ENCODE results near the gene BLM. TPM values are rescaled to one million over a fixed set of nuclear protein-coding genes. Genes with fewer than 3 reads are reported as not detected.

Gene BLM
- total RNA-seq, 1 experiment from 2014 or later = 33.5 TPM

DNA sequence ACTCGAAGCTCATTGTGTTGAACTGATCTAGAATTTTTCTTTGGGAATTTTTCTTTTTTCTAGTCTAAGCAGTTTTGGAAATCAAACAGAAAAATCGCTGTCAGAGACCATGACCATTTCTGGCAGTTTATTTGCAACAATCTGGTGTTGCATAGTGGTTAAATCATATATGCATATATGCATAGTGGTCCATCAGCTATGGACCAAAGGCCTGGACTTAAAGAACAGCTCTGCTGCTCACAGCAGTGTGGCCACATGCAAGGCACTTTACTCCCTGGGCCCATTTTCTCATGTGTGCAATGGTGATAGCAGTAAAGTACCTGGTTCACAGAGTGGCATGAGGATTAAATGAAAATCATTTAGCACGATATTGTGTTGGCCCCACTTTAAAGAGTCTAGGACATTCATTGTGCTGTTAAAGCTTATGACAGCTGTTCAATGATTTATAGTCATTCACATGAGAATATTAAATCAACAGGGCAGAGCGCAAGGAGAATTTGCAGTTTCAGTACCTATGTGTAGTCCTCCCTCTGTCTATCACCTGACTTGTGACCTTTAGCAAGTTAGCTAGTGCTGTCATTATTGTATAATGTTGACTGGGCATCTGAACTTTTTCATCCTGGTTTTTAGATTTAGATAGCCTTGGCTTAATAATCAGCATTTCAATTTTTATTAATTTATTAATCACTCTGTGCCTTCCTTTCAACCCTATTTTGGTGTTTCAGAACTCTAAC lies 46.4 kb downstream of the BLM start:
- no peak overlapping the region for H2AFZ ChIP-seq (ENCODE audit: low read length)
- H3K9me2 ChIP-seq (replicated peaks; ENCODE audit: insufficient read depth, low read length) = no peaks in the 10 kb centered on the region
- no peaks in the 10 kb centered on the region for H3K9me3 ChIP-seq (ENCODE audit: low read length)
- no peak overlapping the region for H3K4me3 ChIP-seq (ENCODE audit: low read length)
- H4K20me1 ChIP-seq (ENCODE audit: insufficient read depth, low read depth, low read length) = no peaks in the 10 kb centered on the region
- no peak for DNase-seq
- no peak overlapping the region for H3K27ac ChIP-seq (ENCODE audit: low read length)
- H3K9ac ChIP-seq (ENCODE audit: low read length) = no peak overlapping the region
- peaks cover 23% of the 10 kb centered on the region for H3K4me1 ChIP-seq (ENCODE audit: low read length)
- no peak overlapping the region for H3K4me2 ChIP-seq (ENCODE audit: low read depth, low read length, poor library complexity, severe bottlenecking)
- peaks cover 52% of the 10 kb centered on the region for H3K36me3 ChIP-seq (ENCODE audit: insufficient read depth, low read length)
- 0 out of 2 replicates have a peak, but pooled peaks cover 2% of the 10 kb centered on the region for H3K79me2 ChIP-seq (ENCODE audit: low read length)
- no peaks in the 10 kb centered on the region for H3K27me3 ChIP-seq (ENCODE audit: low read length)

DNA sequence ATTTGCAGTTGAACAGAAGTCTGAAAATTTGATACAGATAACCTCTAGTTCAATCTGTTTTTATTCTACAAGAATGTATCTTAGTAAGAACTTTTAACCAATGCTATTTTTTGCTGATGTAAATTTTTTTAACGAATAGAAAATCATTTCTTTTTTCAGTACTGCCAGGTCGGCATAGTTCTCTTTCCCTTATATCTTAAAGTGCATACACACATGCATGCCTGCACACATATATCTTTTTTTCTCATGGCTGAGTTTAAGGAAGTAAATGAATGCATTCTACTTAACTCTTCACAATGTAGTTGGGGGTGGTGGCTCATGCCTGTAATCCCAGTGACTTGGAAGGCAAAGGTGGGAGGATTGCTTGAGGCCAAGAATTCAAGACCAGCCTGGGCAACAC lies 48.4 kb downstream of the BLM start:
- Histone ChIP-seq H3K36me3 (ENCODE audit: insufficient read depth, low read length) (peaks cover 53% of the 10 kb centered on the region), H3K9me3 (ENCODE audit: low read length) (no peaks in the 10 kb centered on the region), H4K20me1 (ENCODE audit: insufficient read depth, low read depth, low read length) (no peaks in the 10 kb centered on the region), H3K4me1 (ENCODE audit: low read length) (peaks cover 23% of the 10 kb centered on the region), H3K9ac (ENCODE audit: low read length) (no peak overlapping the region), H3K79me2 (ENCODE audit: low read length) (0 out of 2 replicates have a peak, but pooled peaks cover 2% of the 10 kb centered on the region), H3K4me2 (ENCODE audit: low read depth, low read length, poor library complexity, severe bottlenecking) (peak overlapping the region; percentile 43), H3K9me2 (replicated peaks; ENCODE audit: insufficient read depth, low read length) (no peaks in the 10 kb centered on the region), H3K27me3 (ENCODE audit: low read length) (no peaks in the 10 kb centered on the region), H3K4me3 (ENCODE audit: low read length) (no peak overlapping the region), H2AFZ (ENCODE audit: low read length) (no peak overlapping the region), H3K27ac (ENCODE audit: low read length) (peak overlapping the region; percentile 83)
- peak; percentile 55 for DNase-seq

DNA sequence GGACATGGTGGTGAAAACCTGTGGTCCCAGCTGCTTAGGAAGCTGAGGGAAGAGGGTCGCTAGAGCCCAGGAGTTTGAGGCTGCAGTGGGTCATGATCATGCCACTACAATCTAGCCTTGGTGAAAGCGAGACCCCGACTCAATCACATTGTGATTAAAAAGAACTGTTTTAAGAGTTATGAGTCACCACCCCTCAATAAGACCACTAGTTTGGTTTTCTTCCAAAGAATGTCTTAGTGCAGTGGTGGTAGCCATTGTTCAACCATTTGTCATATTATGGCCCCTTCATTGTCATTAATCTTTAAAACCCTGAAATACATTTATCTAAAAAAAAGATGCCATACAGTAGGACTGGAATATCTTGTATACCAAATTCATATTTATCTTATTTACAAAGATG lies 48.8 kb downstream of the BLM start:
- Histone ChIP-seq H3K79me2 (ENCODE audit: low read length) (0 out of 2 replicates have a peak, but pooled peaks cover 2% of the 10 kb centered on the region), H3K36me3 (ENCODE audit: insufficient read depth, low read length) (peaks cover 53% of the 10 kb centered on the region), H3K9ac (ENCODE audit: low read length) (no peak overlapping the region)

DNA sequence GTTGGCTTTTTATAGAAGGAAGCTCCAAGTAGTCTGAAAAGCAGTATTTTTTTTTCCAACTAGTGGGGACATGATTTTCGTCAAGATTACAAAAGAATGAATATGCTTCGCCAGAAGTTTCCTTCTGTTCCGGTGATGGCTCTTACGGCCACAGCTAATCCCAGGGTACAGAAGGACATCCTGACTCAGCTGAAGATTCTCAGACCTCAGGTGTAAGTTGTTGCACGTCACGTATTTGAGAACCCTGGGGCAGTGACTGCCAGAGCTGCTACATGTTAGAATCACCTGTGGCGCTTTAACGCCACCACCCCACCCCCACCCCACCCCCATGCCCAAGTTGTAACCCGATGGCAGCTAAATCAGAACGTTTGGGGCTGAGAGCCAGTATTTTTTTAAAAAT lies 52.2 kb downstream of the BLM start:
- Histone ChIP-seq H3K79me2 (ENCODE audit: low read length) (no peaks in the 10 kb centered on the region), H3K9me3 (ENCODE audit: low read length) (no peaks in the 10 kb centered on the region), H3K4me3 (ENCODE audit: low read length) (no peak overlapping the region), H3K36me3 (ENCODE audit: insufficient read depth, low read length) (peaks cover 28% of the 10 kb centered on the region), H3K27ac (ENCODE audit: low read length) (no peak overlapping the region), H3K9ac (ENCODE audit: low read length) (no peak overlapping the region), H3K27me3 (ENCODE audit: low read length) (no peaks in the 10 kb centered on the region), H3K4me1 (ENCODE audit: low read length) (peaks cover 25% of the 10 kb centered on the region), H2AFZ (ENCODE audit: low read length) (no peak overlapping the region), H3K9me2 (replicated peaks; ENCODE audit: insufficient read depth, low read length) (no peaks in the 10 kb centered on the region), H3K4me2 (ENCODE audit: low read depth, low read length, poor library complexity, severe bottlenecking) (no peak overlapping the region), H4K20me1 (ENCODE audit: insufficient read depth, low read depth, low read length) (no peaks in the 10 kb centered on the region)
- no peak for DNase-seq

More for the DNA sequence above, 48.8 kb downstream of the BLM start:
- Histone ChIP-seq H3K27ac (ENCODE audit: low read length) (peak overlapping the region; percentile 83), H3K9me2 (replicated peaks; ENCODE audit: insufficient read depth, low read length) (no peaks in the 10 kb centered on the region), H3K4me1 (ENCODE audit: low read length) (peaks cover 23% of the 10 kb centered on the region), H3K9me3 (ENCODE audit: low read length) (no peaks in the 10 kb centered on the region), H4K20me1 (ENCODE audit: insufficient read depth, low read depth, low read length) (no peaks in the 10 kb centered on the region), H2AFZ (ENCODE audit: low read length) (no peak overlapping the region), H3K4me3 (ENCODE audit: low read length) (no peak overlapping the region), H3K4me2 (ENCODE audit: low read depth, low read length, poor library complexity, severe bottlenecking) (peak overlapping the region; percentile 43), H3K27me3 (ENCODE audit: low read length) (no peaks in the 10 kb centered on the region)
- no peak for DNase-seq

DNA sequence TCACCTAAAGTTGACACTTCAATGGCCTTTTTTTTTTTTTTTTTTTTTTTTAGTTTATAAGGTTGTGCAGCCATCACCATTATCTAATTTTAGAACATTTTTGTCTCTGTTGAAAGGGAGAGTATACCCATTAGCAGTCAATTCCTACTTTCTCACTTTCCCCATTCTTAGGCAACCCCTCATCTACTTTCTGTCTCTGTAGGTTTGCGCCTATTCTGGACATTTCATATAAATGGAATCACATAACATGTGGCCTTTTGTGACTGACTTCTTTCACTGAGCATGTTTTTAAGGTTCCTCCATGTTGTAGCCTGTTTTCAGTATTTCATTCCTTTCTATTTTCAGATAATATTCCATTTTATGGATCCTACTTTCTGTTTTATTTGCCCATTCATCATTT lies 56.3 kb downstream of the BLM start:
- Histone ChIP-seq H3K9ac (ENCODE audit: low read length) (no peak overlapping the region), H3K36me3 (ENCODE audit: insufficient read depth, low read length) (peaks cover 26% of the 10 kb centered on the region; the same call in 1 of the 2 replicates), H3K79me2 (ENCODE audit: low read length) (no peaks in the 10 kb centered on the region), H3K27me3 (ENCODE audit: low read length) (no peaks in the 10 kb centered on the region), H3K4me3 (ENCODE audit: low read length) (no peak overlapping the region), H3K9me2 (replicated peaks; ENCODE audit: insufficient read depth, low read length) (no peaks in the 10 kb centered on the region), H4K20me1 (ENCODE audit: insufficient read depth, low read depth, low read length) (no peaks in the 10 kb centered on the region), H3K9me3 (ENCODE audit: low read length) (no peaks in the 10 kb centered on the region), H3K27ac (ENCODE audit: low read length) (no peak overlapping the region), H2AFZ (ENCODE audit: low read length) (no peak overlapping the region), H3K4me1 (ENCODE audit: low read length) (peaks cover 10% of the 10 kb centered on the region), H3K4me2 (ENCODE audit: low read depth, low read length, poor library complexity, severe bottlenecking) (no peak overlapping the region)
- no peak for DNase-seq

DNA sequence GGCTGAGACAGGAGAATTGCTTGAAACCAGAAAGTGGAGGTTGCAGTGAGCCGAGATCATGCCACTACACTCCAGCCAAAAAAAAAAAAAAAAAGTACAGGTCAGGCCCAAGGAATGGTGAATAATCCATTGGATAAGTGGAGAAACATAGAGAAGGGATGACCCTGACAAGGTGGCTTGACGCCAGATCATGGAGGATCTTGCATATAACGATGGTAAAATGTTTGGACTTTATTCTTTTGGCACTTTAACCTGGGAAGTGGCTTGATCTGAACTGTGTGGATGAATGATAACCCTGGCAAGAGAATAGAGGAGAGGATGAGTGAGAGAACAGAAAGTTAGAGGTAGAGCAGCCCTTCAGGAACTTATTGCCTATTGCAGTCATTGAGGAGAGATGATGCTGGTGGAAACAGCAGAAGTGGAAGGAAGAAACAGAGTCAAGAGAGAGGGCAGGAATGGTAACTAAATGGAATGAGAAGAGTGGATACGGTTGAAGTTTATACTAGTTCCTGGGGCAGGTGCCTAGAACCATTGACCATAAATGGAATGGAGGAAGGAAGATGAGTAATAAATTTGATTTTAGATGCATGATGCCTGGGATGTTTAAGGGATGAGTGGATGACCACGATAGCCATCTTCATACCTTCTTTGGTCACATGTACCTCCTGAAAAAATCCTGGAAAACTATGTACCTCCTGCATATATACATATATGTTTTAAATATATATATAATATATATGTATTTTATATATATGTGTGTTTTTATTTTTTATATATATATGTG lies 57.8 kb downstream of the BLM start:
- H4K20me1 ChIP-seq (ENCODE audit: insufficient read depth, low read depth, low read length) = no peaks in the 10 kb centered on the region
- no peak for DNase-seq
- no peak overlapping the region for H3K4me2 ChIP-seq (ENCODE audit: low read depth, low read length, poor library complexity, severe bottlenecking)
- H3K27ac ChIP-seq (ENCODE audit: low read length) = no peak overlapping the region
- peaks cover 10% of the 10 kb centered on the region for H3K4me1 ChIP-seq (ENCODE audit: low read length)
- H2AFZ ChIP-seq (ENCODE audit: low read length) = no peak overlapping the region
- H3K4me3 ChIP-seq (ENCODE audit: low read length) = no peak overlapping the region
- no peaks in the 10 kb centered on the region for H3K9me2 ChIP-seq (replicated peaks; ENCODE audit: insufficient read depth, low read length)
- H3K27me3 ChIP-seq (ENCODE audit: low read length) = no peaks in the 10 kb centered on the region
- no peaks in the 10 kb centered on the region for H3K9me3 ChIP-seq (ENCODE audit: low read length)
- H3K9ac ChIP-seq (ENCODE audit: low read length) = no peak overlapping the region
- H3K79me2 ChIP-seq (ENCODE audit: low read length) = no peaks in the 10 kb centered on the region
- H3K36me3 ChIP-seq (ENCODE audit: insufficient read depth, low read length) = peaks cover 28% of the 10 kb centered on the region; the same call in 1 of the 2 replicates

DNA sequence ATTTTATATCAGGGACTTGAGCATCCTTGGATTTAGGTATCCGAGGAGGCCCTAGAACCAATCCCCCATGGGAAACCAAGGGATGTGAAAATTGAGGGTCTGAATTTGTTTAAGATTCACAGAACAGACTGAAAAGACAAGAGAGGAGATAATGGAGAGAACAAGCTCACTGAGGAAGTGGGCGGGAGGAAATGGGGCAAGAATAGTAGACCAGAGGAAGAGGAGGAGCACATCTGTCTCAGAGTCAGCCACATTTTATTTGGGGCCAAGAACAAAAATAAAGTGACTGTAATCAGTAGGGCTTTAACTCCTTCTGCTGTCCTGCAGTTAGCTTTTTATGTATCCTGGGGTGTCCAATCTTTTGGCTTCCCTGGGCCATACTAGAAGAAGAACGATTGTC lies 63.8 kb downstream of the BLM start:
- no peaks in the 10 kb centered on the region for H3K79me2 ChIP-seq (ENCODE audit: low read length)
- H3K27me3 ChIP-seq (ENCODE audit: low read length) = no peaks in the 10 kb centered on the region
- no peaks in the 10 kb centered on the region for H4K20me1 ChIP-seq (ENCODE audit: insufficient read depth, low read depth, low read length)
- H3K4me1 ChIP-seq (ENCODE audit: low read length) = peaks cover 13% of the 10 kb centered on the region
- H3K27ac ChIP-seq (ENCODE audit: low read length) = no peak overlapping the region
- H3K9me3 ChIP-seq (ENCODE audit: low read length) = no peaks in the 10 kb centered on the region
- H3K9me2 ChIP-seq (replicated peaks; ENCODE audit: insufficient read depth, low read length) = no peaks in the 10 kb centered on the region
- H2AFZ ChIP-seq (ENCODE audit: low read length) = no peak overlapping the region
- no peak overlapping the region for H3K4me3 ChIP-seq (ENCODE audit: low read length)
- peaks cover 32% of the 10 kb centered on the region; the same call in 1 of the 2 replicates for H3K36me3 ChIP-seq (ENCODE audit: insufficient read depth, low read length)
- no peak overlapping the region for H3K4me2 ChIP-seq (ENCODE audit: low read depth, low read length, poor library complexity, severe bottlenecking)
- H3K9ac ChIP-seq (ENCODE audit: low read length) = no peak overlapping the region
- DNase-seq = no peak

DNA sequence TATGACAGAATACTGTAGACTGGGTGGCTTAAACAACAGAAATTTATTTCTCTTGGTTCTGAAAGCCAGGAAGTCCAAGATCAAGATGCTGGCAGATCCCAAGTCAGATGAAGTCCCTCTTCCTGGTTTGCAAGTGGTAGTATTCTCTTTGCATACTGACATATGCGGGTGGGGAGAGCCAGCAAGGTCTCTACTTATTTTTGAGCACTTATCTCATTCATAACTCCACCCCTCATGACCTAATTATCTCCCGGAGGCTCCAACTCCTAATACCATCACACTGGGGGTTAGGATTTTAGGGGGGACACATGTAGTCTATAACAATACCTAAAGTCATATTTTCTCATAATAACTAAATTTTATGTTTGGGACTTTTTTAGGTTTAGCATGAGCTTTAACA lies 65.3 kb downstream of the BLM start:
- Histone ChIP-seq H2AFZ (ENCODE audit: low read length) (no peak overlapping the region), H3K9ac (ENCODE audit: low read length) (no peak overlapping the region), H4K20me1 (ENCODE audit: insufficient read depth, low read depth, low read length) (no peaks in the 10 kb centered on the region), H3K4me2 (ENCODE audit: low read depth, low read length, poor library complexity, severe bottlenecking) (no peak overlapping the region), H3K36me3 (ENCODE audit: insufficient read depth, low read length) (peaks cover 25% of the 10 kb centered on the region; the same call in 1 of the 2 replicates), H3K4me1 (ENCODE audit: low read length) (peaks cover 21% of the 10 kb centered on the region), H3K9me2 (replicated peaks; ENCODE audit: insufficient read depth, low read length) (no peaks in the 10 kb centered on the region), H3K9me3 (ENCODE audit: low read length) (no peaks in the 10 kb centered on the region), H3K27me3 (ENCODE audit: low read length) (no peaks in the 10 kb centered on the region), H3K79me2 (ENCODE audit: low read length) (no peaks in the 10 kb centered on the region), H3K27ac (ENCODE audit: low read length) (peak overlapping the region; percentile 23), H3K4me3 (ENCODE audit: low read length) (no peak overlapping the region)
- no peak for DNase-seq
